ENCODE results near the gene GPR132.
A peak's percentile ranks its signal among the peaks of the same experiment; 100 is the strongest.

GRCh38 chr14:105067140-105067968 lies 2.1 kb upstream of the GPR132 start:
- no peak for TF ChIP-seq CTCF (IDR thresholded peaks at IDR 0.05; ENCODE audit: insufficient read depth, low read length)
- TF ChIP-seq, protein P1, sequence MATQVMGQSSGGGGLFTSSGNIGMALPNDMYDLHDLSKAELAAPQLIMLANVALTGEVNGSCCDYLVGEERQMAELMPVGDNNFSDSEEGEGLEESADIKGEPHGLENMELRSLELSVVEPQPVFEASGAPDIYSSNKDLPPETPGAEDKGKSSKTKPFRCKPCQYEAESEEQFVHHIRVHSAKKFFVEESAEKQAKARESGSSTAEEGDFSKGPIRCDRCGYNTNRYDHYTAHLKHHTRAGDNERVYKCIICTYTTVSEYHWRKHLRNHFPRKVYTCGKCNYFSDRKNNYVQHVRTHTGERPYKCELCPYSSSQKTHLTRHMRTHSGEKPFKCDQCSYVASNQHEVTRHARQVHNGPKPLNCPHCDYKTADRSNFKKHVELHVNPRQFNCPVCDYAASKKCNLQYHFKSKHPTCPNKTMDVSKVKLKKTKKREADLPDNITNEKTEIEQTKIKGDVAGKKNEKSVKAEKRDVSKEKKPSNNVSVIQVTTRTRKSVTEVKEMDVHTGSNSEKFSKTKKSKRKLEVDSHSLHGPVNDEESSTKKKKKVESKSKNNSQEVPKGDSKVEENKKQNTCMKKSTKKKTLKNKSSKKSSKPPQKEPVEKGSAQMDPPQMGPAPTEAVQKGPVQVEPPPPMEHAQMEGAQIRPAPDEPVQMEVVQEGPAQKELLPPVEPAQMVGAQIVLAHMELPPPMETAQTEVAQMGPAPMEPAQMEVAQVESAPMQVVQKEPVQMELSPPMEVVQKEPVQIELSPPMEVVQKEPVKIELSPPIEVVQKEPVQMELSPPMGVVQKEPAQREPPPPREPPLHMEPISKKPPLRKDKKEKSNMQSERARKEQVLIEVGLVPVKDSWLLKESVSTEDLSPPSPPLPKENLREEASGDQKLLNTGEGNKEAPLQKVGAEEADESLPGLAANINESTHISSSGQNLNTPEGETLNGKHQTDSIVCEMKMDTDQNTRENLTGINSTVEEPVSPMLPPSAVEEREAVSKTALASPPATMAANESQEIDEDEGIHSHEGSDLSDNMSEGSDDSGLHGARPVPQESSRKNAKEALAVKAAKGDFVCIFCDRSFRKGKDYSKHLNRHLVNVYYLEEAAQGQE (IDR thresholded peaks at IDR 0.05; ENCODE audit: insufficient replicate concordance, low read depth): no peak
- 0 out of 2 replicates have a peak, but pooled peaks have one; percentile 15 for TF ChIP-seq POLR2AphosphoS5 (IDR thresholded peaks at IDR 0.05; ENCODE audit: low read depth)
- no peak for TF ChIP-seq GABPA (IDR thresholded peaks at IDR 0.05; ENCODE audit: low read depth)
- peak; percentile 49; the same call in 1 of the 2 replicates for TF ChIP-seq SPI1 (IDR thresholded peaks at IDR 0.05; ENCODE audit: borderline replicate concordance, low read depth)

All from HL-60 (cell line).